Astrocyte (in vitro differentiated cells and primary cell): Measurements from ENCODE around the gene DDX4.

Experiments used
- CTCF ChIP-seq: IDR thresholded peaks from 2 replicates; pipeline ENCODE4 v1.5.1; 2011; ENCODE audit warnings: low read depth, mild to moderate bottlenecking, inconsistent platforms, low read length, moderate library complexity; ENCODE audit not compliant: insufficient read depth
- EZH2 ChIP-seq: IDR thresholded peaks from 2 replicates; pipeline ENCODE4 v1.6.1; 2012; ENCODE audit warnings: mild to moderate bottlenecking, low read length, inconsistent platforms; ENCODE audit not compliant: insufficient read depth

GRCh38 chr5:55836191-55836590, 98.3 kb downstream of the DDX4 start:
- TF ChIP-seq CTCF (no peak), EZH2 (no peak)
